GM12878 (cell line): ENCODE data around the gene CDC42EP1. TPM values are rescaled to one million over a fixed set of nuclear protein-coding genes. Genes with fewer than 3 reads are reported as not detected.

Source experiments
- ATAC-seq: fragments of 200-7000 bp; cut with Tn5 transposase; 3 replicates; pipeline ENCODE4 v1.9.1; 2020; ENCODE audit warnings: mild to moderate bottlenecking, moderate library complexity
- BruUV-seq: library from RNA; stranded (reverse); fragments of 400-500 nt; replicated peaks from 2 replicates; lab custom pipeline; 2021; lab: Mats Ljungman, UMichigan
- CTCF ChIA-PET: fragments of 300-600 bp; sonication (Branson Sonifier 250); formaldehyde crosslinking; extraction: SDS; loops from one replicate; lab custom pipeline; 2021; ENCODE audit warnings: inconsistent platforms; lab: Yijun Ruan, JAX
- POLR2A ChIA-PET: fragments of 350-600 bp; formaldehyde crosslinking; extraction: SDS; loops from one replicate; lab custom pipeline; 2021; ENCODE audit warnings: inconsistent platforms; lab: Charles Lee
- RAD21 ChIA-PET: fragments of 300-600 bp; sonication (Branson Sonifier 250); formaldehyde crosslinking; loops from one replicate; lab custom pipeline; 2023; ENCODE audit warnings: antibody characterized with exemption; ENCODE audit not compliant: unreplicated experiment; lab: Charles Lee
- SMC1A ChIA-PET: fragments of 300-600 bp; sonication (Branson Sonifier 250); formaldehyde crosslinking; loops from one replicate; lab custom pipeline; 2023; ENCODE audit not compliant: unreplicated experiment, uncharacterized antibody; lab: Charles Lee
- DNase-seq: peaks from one replicate; pipeline ENCODE4 v3.0.0-alpha.2; 2011; ENCODE audit warnings: low read depth, low spot score
- FAIRE-seq: peaks from 3 replicates; lab custom pipeline; 2011; peaks lifted over from hg19 to GRCh38; lab: Jason Lieb, UNC
- H2AFZ ChIP-seq: 2 replicates; pipeline ENCODE4 v1.6.0; 2011; ENCODE audit warnings: low read depth, low read length, control low read depth; ENCODE audit not compliant: control insufficient read depth
- H3K27ac ChIP-seq: 2 replicates; pipeline ENCODE4 v1.5.1; 2011; ENCODE audit warnings: control low read depth; ENCODE audit not compliant: control insufficient read depth, insufficient read depth
- H3K27me3 ChIP-seq, 2 experiments: replicated peaks in 1 of 2; 2 replicates each; pipeline versions ENCODE4 v1.6.0 to v1.6.1; 2011; ENCODE audit warnings: low read length in 1 of 2; ENCODE audit not compliant: control insufficient read depth in 2 of 2, insufficient read depth in 2 of 2
- H3K36me3 ChIP-seq, 2 experiments: 2 replicates each; pipeline ENCODE4 v1.5.1; 2011; ENCODE audit warnings: low read length in 1 of 2; ENCODE audit not compliant: control insufficient read depth in 2 of 2, insufficient read depth in 2 of 2
- H3K4me1 ChIP-seq: 2 replicates; pipeline ENCODE4 v1.6.1; 2011; ENCODE audit warnings: mild to moderate bottlenecking, low read length, moderate library complexity, mixed read lengths; ENCODE audit not compliant: control insufficient read depth, insufficient read depth
- H3K4me2 ChIP-seq: 2 replicates; pipeline ENCODE4 v1.6.0; 2011; ENCODE audit warnings: control low read depth; ENCODE audit not compliant: control insufficient read depth, insufficient read depth
- H3K4me3 ChIP-seq: fragments of 200-600 bp; sonication (generic); 2 replicates; pipeline ENCODE4 v1.5.1; 2016
- H3K79me2 ChIP-seq: 2 replicates; pipeline ENCODE4 v1.6.0; 2011; ENCODE audit warnings: low read length; ENCODE audit not compliant: control insufficient read depth, insufficient read depth
- H3K9ac ChIP-seq: 2 replicates; pipeline ENCODE4 v1.8.0; 2011; ENCODE audit warnings: low read length, control low read depth, mixed read lengths; ENCODE audit not compliant: control insufficient read depth, insufficient read depth
- H3K9me3 ChIP-seq: replicated peaks from 3 replicates; pipeline ENCODE4 v1.5.1; 2011; ENCODE audit warnings: mild to moderate bottlenecking, low read length; ENCODE audit not compliant: control insufficient read depth, insufficient read depth
- H4K20me1 ChIP-seq: 2 replicates; pipeline ENCODE4 v1.6.0; 2011; ENCODE audit not compliant: control insufficient read depth, insufficient read depth
- BHLHE40 ChIP-seq, 2 experiments: fragments of 450-650 bp in 1 of 2; IDR thresholded peaks; 2 replicates each; pipeline ENCODE4 v1.6.1; 2011 to 2017; ENCODE audit warnings: low read depth in 2 of 2, borderline replicate concordance in 1 of 2, improper control_type of control experiment in 1 of 2, low read length in 1 of 2, mild to moderate bottlenecking in 1 of 2
- BRCA1 ChIP-seq: IDR thresholded peaks from 2 replicates; pipeline ENCODE4 v1.6.1; 2011; ENCODE audit warnings: low read depth, low read length, improper control_type of control experiment
- CBX5 ChIP-seq: sonication (generic); IDR thresholded peaks from 2 replicates; pipeline ENCODE4 v1.6.1; 2016; ENCODE audit warnings: low read depth, moderate library complexity, mild to moderate bottlenecking, inconsistent platforms
- EZH2 ChIP-seq: IDR thresholded peaks from 2 replicates; pipeline ENCODE4 v1.6.1; 2012; ENCODE audit warnings: low read depth, mild to moderate bottlenecking, control low read depth, inconsistent platforms, low read length, borderline replicate concordance; ENCODE audit not compliant: control insufficient read depth
- FOS ChIP-seq: IDR thresholded peaks from 3 replicates; pipeline ENCODE4 v1.6.1; 2011; ENCODE audit warnings: borderline replicate concordance; ENCODE audit not compliant: insufficient read length; ENCODE audit errors: extremely low read depth
- KLF5 ChIP-seq: fragments of 450-650 bp; IDR thresholded peaks from 2 replicates; pipeline ENCODE4 v1.6.1; 2014; ENCODE audit warnings: mild to moderate bottlenecking; ENCODE audit not compliant: partially characterized antibody
- MAX ChIP-seq: IDR thresholded peaks from 2 replicates; pipeline ENCODE4 v1.6.1; 2012; ENCODE audit warnings: low read depth, low read length, improper control_type of control experiment
- MEF2B ChIP-seq: fragments of 450-650 bp; IDR thresholded peaks from 2 replicates; pipeline ENCODE4 v1.6.1; 2018; ENCODE audit warnings: mild to moderate bottlenecking, moderate library complexity; ENCODE audit not compliant: partially characterized antibody, poor library complexity, severe bottlenecking
- RAD51 ChIP-seq: fragments of 450-650 bp; IDR thresholded peaks from 2 replicates; pipeline ENCODE4 v1.6.1; 2016; ENCODE audit warnings: moderate library complexity, mild to moderate bottlenecking, inconsistent platforms
- TCF3 ChIP-seq: IDR thresholded peaks from 2 replicates; pipeline ENCODE4 v1.6.1; 2012; ENCODE audit warnings: low read depth, mild to moderate bottlenecking, low read length, borderline replicate concordance; ENCODE audit not compliant: insufficient read depth
- USF1 ChIP-seq: IDR thresholded peaks from 2 replicates; pipeline ENCODE4 v1.6.1; 2011; ENCODE audit warnings: borderline replicate concordance, low read depth, mild to moderate bottlenecking, moderate library complexity, mixed read lengths, low read length; ENCODE audit not compliant: insufficient read depth; ENCODE audit errors: extremely low read length
- USF2 ChIP-seq: IDR thresholded peaks from 2 replicates; pipeline ENCODE4 v1.6.1; 2011; ENCODE audit warnings: low read depth, low read length, improper control_type of control experiment, borderline replicate concordance
- WRNIP1 ChIP-seq: IDR thresholded peaks from 2 replicates; pipeline ENCODE4 v1.6.1; 2011; ENCODE audit warnings: low read depth, low read length, improper control_type of control experiment, borderline replicate concordance
- ZNF24 ChIP-seq: fragments of 450-650 bp; IDR thresholded peaks from 2 replicates; pipeline ENCODE4 v1.6.1; 2017; ENCODE audit warnings: antibody characterized with exemption, mild to moderate bottlenecking
- ZNF274 ChIP-seq: IDR thresholded peaks from one replicate; pipeline ENCODE4 v1.8.0; 2011; ENCODE audit not compliant: insufficient read length, insufficient read depth
- ZNF687 ChIP-seq: fragments of 450-650 bp; IDR thresholded peaks from 2 replicates; pipeline ENCODE4 v1.6.1; 2017; ENCODE audit warnings: mild to moderate bottlenecking, moderate library complexity
- WGBS: methylation state at CpG from one replicate; pipeline ENCODE4 v1.1.6; 2016; ENCODE audit warnings: low lambda C conversion rate; ENCODE audit not compliant: insufficient replicate concordance, insufficient coverage; ENCODE audit errors: missing lambda C conversion rate; 5-methylcytosine and 5-hydroxymethylcytosine counted together
- in situ Hi-C: fragments of 300-500 bp; cut with MboI; formaldehyde crosslinking; loops from 9 replicates; pipeline ENCODE4 v1.14.3; 2018; ENCODE audit warnings: mixed read lengths
- intact Hi-C: fragments of 100-400 bp; cut with micrococcal nuclease; formaldehyde crosslinking; loops from one replicate; pipeline ENCODE4 v1.14.2; 2022; ENCODE audit not compliant: unreplicated experiment
- polyA plus RNA-seq, 11 experiments: library from polyadenylated mRNA; depleted of rRNA in 4 of 11; unstranded in 6 of 11; stranded (reverse) in 5 of 11; fragments of >200 nt; fragmentation: Nextera tagmentation in 4 of 11; fragmentation: Illumina TruSeq in 1 of 11; extraction: Ambion mirVana in 4 of 11; extraction: Trizol in 1 of 11; gene quantifications; 1 replicate in 1 of 11; 2 replicates in 10 of 11; pipeline versions ENCODE4 v1.2.1 to v1.2.3, GENCODE V29; 2011 to 2016; ENCODE audit warnings: inconsistent platforms in 2 of 11, missing spikeins in 2 of 11, low read depth in 1 of 11
- total RNA-seq, 4 experiments: library from RNA; depleted of rRNA in 3 of 4; stranded (reverse); fragments of >200 nt in 3 of 4; fragmentation: Illumina TruSeq in 1 of 4; extraction: Trizol in 1 of 4; gene quantifications; 2 replicates each; pipeline versions ENCODE4 v1.2.1 to v1.2.3, GENCODE V29; 2013 to 2021

Gene CDC42EP1
- total and polyA plus RNA-seq, 10 of the 15 experiments (the other 5 are each of a cell fraction or from before 2014, with no cell fraction given) = 0.04 to 0.33 (median 0.09) TPM; not detected in 7

GRCh38 chr22:37604074-37604473 lies 43.8 kb downstream of the CDC42EP1 start (continued):
- TF ChIP-seq CBX5 = no peak
- no peak for TF ChIP-seq WRNIP1
- TF ChIP-seq KLF5 = no peak
- no peak for TF ChIP-seq EZH2
- no peak for TF ChIP-seq BRCA1
- TF ChIP-seq ZNF24 = no peak
- no peak for TF ChIP-seq FOS
- TF ChIP-seq USF2 = no peak

GRCh38 chr22:37604875-37605274 lies 44.6 kb downstream of the CDC42EP1 start:
- peak overlapping the region; percentile 6 for H2AFZ ChIP-seq
- in situ Hi-C loops = no loop called here
- ChIA-PET POLR2A (interaction anchor here (0.9 kb wide), 1 partner anchor 57 kb away, joined by 4 read pairs; no protein-coding TSS in a partner anchor), CTCF (interaction anchor here (0.7 to 11.8 kb wide), 12 partner anchors 13 to 259 kb away, joined by 3 to 178 read pairs (median 26); partner anchors contain the start of genes LGALS1, NOL12 and SH3BP1), RAD21 (interaction anchor here (0.9 to 5.4 kb wide), 4 partner anchors 13 to 37 kb away, joined by 4 to 50 read pairs (median 4); partner anchors contain the start of gene SH3BP1), SMC1A (interaction anchor here (1.4 kb wide), 1 partner anchor 14 kb away, joined by 3 read pairs; no protein-coding TSS in a partner anchor)
- no peak overlapping the region for H3K9ac ChIP-seq
- no peaks in the 10 kb centered on the region for H4K20me1 ChIP-seq
- BruUV-seq = no TSS peak
- H3K27ac ChIP-seq = no peak overlapping the region
- H3K4me1 ChIP-seq = peaks cover 10% of the 10 kb centered on the region
- WGBS = 2% methylated on average over 5 of the region's 5 CpGs
- H3K36me3 ChIP-seq = no peaks in the 10 kb centered on the region
- no peaks in the 10 kb centered on the region for H3K27me3 ChIP-seq
- DNase-seq = no peak
- H3K79me2 ChIP-seq = peaks cover 11% of the 10 kb centered on the region
- FAIRE-seq = no peak
- no peak overlapping the region for H3K4me3 ChIP-seq
- H3K4me2 ChIP-seq = no peak overlapping the region
- no peaks in the 10 kb centered on the region for H3K9me3 ChIP-seq
- intact Hi-C loops = no loop called here
- ATAC-seq = no peak
- TF ChIP-seq EZH2 (no peak), BHLHE40 (IDR thresholded peaks at IDR 0.05; ENCODE audit: borderline replicate concordance in 1 of 2, low read depth in 2 of 2, low read length in 1 of 2) (peak in 1 of 2 experiments; percentile 7; a peak in 1 of 4 replicates), ZNF687 (peak; percentile 40; the same call in 1 of the 2 replicates), RAD51 (peak; percentile 80), USF1 (peak; percentile 63), MEF2B (peak; percentile 46), MAX (peak; percentile 21; the same call in 1 of the 2 replicates), TCF3 (no peak), ZNF274 (no peak)
